Panc1 (cell line): Measurements from ENCODE around the gene ARRDC2. TPM values are rescaled to one million over a fixed set of nuclear protein-coding genes. Genes with fewer than 3 reads are reported as not detected.
A peak's percentile ranks its signal among the peaks of the same experiment; 100 is the strongest.

Experiments used
- ATAC-seq: fragments of 200-7000 bp; cut with Tn5 transposase; 2 replicates; pipeline ENCODE4 v1.9.1; 2020; ENCODE audit warnings: mild to moderate bottlenecking, moderate library complexity
- BruUV-seq: library from RNA; stranded (reverse); fragments of 400-500 nt; replicated peaks from 2 replicates; lab custom pipeline; 2021; lab: Mats Ljungman, UMichigan
- CTCF ChIA-PET: fragments of 300-600 bp; sonication (Branson Sonifier 250); formaldehyde crosslinking; loops from one replicate; lab custom pipeline; 2022; ENCODE audit warnings: antibody characterized with exemption; lab: Charles Lee
- POLR2A ChIA-PET: fragments of 300-600 bp; sonication (Branson Sonifier 250); formaldehyde crosslinking; loops from one replicate; lab custom pipeline; 2022; ENCODE audit warnings: antibody characterized with exemption; lab: Charles Lee
- DNase-seq: peaks from one replicate; pipeline ENCODE4 v3.0.0-alpha.2; 2010; ENCODE audit warnings: low read depth, low spot score
- H3K27ac ChIP-seq: 2 replicates; pipeline ENCODE4 v1.5.1; 2011; ENCODE audit warnings: mild to moderate bottlenecking, low read length, inconsistent platforms
- H3K27me3 ChIP-seq: fragments of 200-500 bp; sonication (Bioruptor generic); 2 replicates; pipeline ENCODE4 v1.6.0; 2014; ENCODE audit warnings: low read length, inconsistent platforms; ENCODE audit not compliant: control insufficient read depth, insufficient read depth
- H3K36me3 ChIP-seq: fragments of 200-500 bp; sonication (Bioruptor generic); 2 replicates; pipeline ENCODE4 v1.5.1; 2014; ENCODE audit warnings: inconsistent platforms, mild to moderate bottlenecking, low read length, moderate library complexity; ENCODE audit not compliant: control insufficient read depth, insufficient read depth
- H3K4me1 ChIP-seq: 2 replicates; pipeline ENCODE4 v1.5.1; 2011; ENCODE audit warnings: inconsistent platforms, mild to moderate bottlenecking, low read length, moderate library complexity; ENCODE audit not compliant: control insufficient read depth, insufficient read depth
- H3K4me3 ChIP-seq, 2 experiments: 2 replicates each; pipeline ENCODE4 v1.5.1; 2011 to 2012; ENCODE audit warnings: low read depth in 2 of 2, low read length in 2 of 2, mild to moderate bottlenecking in 2 of 2, inconsistent platforms in 1 of 2, moderate library complexity in 1 of 2
- H3K9me3 ChIP-seq: fragments of 200-500 bp; sonication (Bioruptor generic); 2 replicates; pipeline ENCODE4 v1.5.1; 2014; ENCODE audit warnings: low read depth, mild to moderate bottlenecking, inconsistent platforms, low read length, moderate library complexity; ENCODE audit not compliant: control insufficient read depth, insufficient read depth
- CTCF ChIP-seq: fragments of 450-650 bp; IDR thresholded peaks from 2 replicates; pipeline ENCODE4 v1.5.1; 2017; ENCODE audit warnings: mild to moderate bottlenecking
- POLR2AphosphoS5 ChIP-seq: IDR thresholded peaks from 2 replicates; pipeline ENCODE4 v1.6.1; 2012; ENCODE audit warnings: mild to moderate bottlenecking, low read depth, low read length, moderate library complexity
- REST ChIP-seq, 2 experiments: IDR thresholded peaks; 2 replicates each; pipeline ENCODE4 v1.6.1; 2011 to 2012; ENCODE audit warnings: low read depth in 2 of 2, control low read depth in 1 of 2, low read length in 1 of 2, mild to moderate bottlenecking in 1 of 2, moderate library complexity in 1 of 2; ENCODE audit not compliant: insufficient read depth in 1 of 2
- SIN3A ChIP-seq: IDR thresholded peaks from 2 replicates; pipeline ENCODE4 v1.6.1; 2012; ENCODE audit warnings: low read depth, mild to moderate bottlenecking, low read length, moderate library complexity, borderline replicate concordance; ENCODE audit not compliant: insufficient read depth
- TCF7L2 ChIP-seq: IDR thresholded peaks from 2 replicates; pipeline ENCODE4 v1.6.1; 2011; ENCODE audit warnings: mild to moderate bottlenecking, low read depth, low read length, inconsistent platforms
- in situ Hi-C: cut with HindIII; loops from 2 replicates; pipeline ENCODE4 v1.10.0; 2016; ENCODE audit warnings: low sequenced_read_pairs, low pct_unique_long_range_greater_than_20kb
- intact Hi-C: fragments of 100-400 bp; cut with micrococcal nuclease; formaldehyde crosslinking; loops from one replicate; pipeline ENCODE4 v1.10.0; 2022; ENCODE audit not compliant: unreplicated experiment
- total RNA-seq: library from RNA; stranded (reverse); gene quantifications from one replicate; pipeline ENCODE4 v1.2.1, GENCODE V29; 2021; ENCODE audit not compliant: unreplicated experiment

The ARRDC2 gene
- total RNA-seq, 1 experiment from 2014 or later, result 21.4 TPM

GRCh38 chr19:18007044-18007916, 690 bp upstream of the ARRDC2 start:
- intact Hi-C loops (loop anchor here (1.0 kb wide), 1 partner anchor 51 kb away; no protein-coding TSS in a partner anchor), in situ Hi-C loops (no loop called here)
- Histone ChIP-seq H3K36me3 (no peaks in the 10 kb centered on the region), H3K27me3 (no peaks in the 10 kb centered on the region), H3K27ac (peak overlapping the region; percentile 69; the same call in 1 of the 2 replicates), H3K4me3 (peak overlapping the region; percentile 39 to 51), H3K9me3 (no peaks in the 10 kb centered on the region), H3K4me1 (peaks cover 8% of the 10 kb centered on the region)
- ATAC-seq (peak; percentile 89), DNase-seq (no peak)
- TF ChIP-seq POLR2AphosphoS5 (no peak), REST (IDR thresholded peaks at IDR 0.05; ENCODE audit: insufficient read depth in 1 of 2, low read depth in 2 of 2, low read length in 1 of 2) (no peak), SIN3A (no peak), TCF7L2 (no peak), CTCF (peak; percentile 95)
- ChIA-PET CTCF (no interaction called here), POLR2A (no interaction called here)
- BruUV-seq, result no TSS peak

- no peaks in the 10 kb centered on the region for H3K9me3 ChIP-seq
- no TSS peak for BruUV-seq
- in situ Hi-C loops, result no loop called here
- no peak for DNase-seq
- H3K4me1 ChIP-seq, result peaks cover 18% of the 10 kb centered on the region
- ChIA-PET CTCF (no interaction called here), POLR2A (no interaction called here)
- peak overlapping the region; percentile 39 to 41; a peak in 3 of 4 replicates for H3K4me3 ChIP-seq
- H3K36me3 ChIP-seq, result no peaks in the 10 kb centered on the region
- no peak for ATAC-seq
- H3K27me3 ChIP-seq, result no peaks in the 10 kb centered on the region
- intact Hi-C loops, result no loop called here
- peak overlapping the region; percentile 54; the same call in 1 of the 2 replicates for H3K27ac ChIP-seq
- TF ChIP-seq POLR2AphosphoS5, result no peak
- TF ChIP-seq SIN3A, result no peak
- no peak for TF ChIP-seq TCF7L2
Measured at GRCh38 chr19:18008814-18009213, 844 bp downstream of the ARRDC2 start.
